ENCODE results near the gene ABHD8. TPM values are rescaled to one million over a fixed set of nuclear protein-coding genes. Genes with fewer than 3 reads are reported as not detected.

The ABHD8 gene
- 4.7 and 7.6 TPM in 2 replicates for total RNA-seq

GRCh38 chr19:17303167-17303939 lies at the start of gene ABHD8:
TSS of gene ABHD8 (minus strand) at chr19:17303425. CDS start at chr19:17301616, 1,809 bp downstream.

GRCh38 chr19:17336872-17337674 lies 33.8 kb upstream of the ABHD8 start, which contains the start of gene GTPBP3:
TSS of gene GTPBP3 (plus strand) at chr19:17337553. CDS start at chr19:17337612, 59 bp downstream.

GRCh38 chr19:17334414-17335409 lies 31.5 kb upstream of the ABHD8 start, which contains the start of gene ANO8:
TSS of gene ANO8 (minus strand) at chr19:17334855. CDS start at chr19:17334670, 185 bp downstream.

GRCh38 chr19:17309198-17309964 lies 6.2 kb upstream of the ABHD8 start, which contains the start of gene DDA1:
TSS of gene DDA1 (plus strand) at chr19:17309563. CDS start at chr19:17309655, 92 bp downstream.

GRCh38 chr19:17305517-17306284 lies 2.5 kb upstream of the ABHD8 start, which contains the start of gene MRPL34:
TSS of gene MRPL34 (plus strand) at chr19:17305872. CDS start at chr19:17305893, 21 bp downstream.

GRCh38 chr19:17281391-17282304 lies 21.6 kb downstream of the ABHD8 start, which contains the start of gene ANKLE1:
TSS of gene ANKLE1 (plus strand) at chr19:17281901. CDS start at chr19:17281921, 20 bp downstream.

GRCh38 chr19:17266975-17267788 lies 36.0 kb downstream of the ABHD8 start, which contains the start of gene BABAM1:
TSS of gene BABAM1 (plus strand) at chr19:17267443. CDS start at chr19:17268807, 1,364 bp downstream.

GRCh38 chr19:17264641-17264979 lies 38.6 kb downstream of the ABHD8 start, which contains the start of gene USHBP1:
TSS of gene USHBP1 (minus strand) at chr19:17264745. CDS start at chr19:17264299, 446 bp downstream.

GRCh38 chr19:17245535-17245984 lies 57.7 kb downstream of the ABHD8 start, which contains the start of gene NR2F6:
TSS of gene NR2F6 (minus strand) at chr19:17245919. CDS start at chr19:17245220, 699 bp downstream.

Other genes with a start within 250 kb of the ABHD8 start
- gene HAUS8, start 228.0 kb downstream of the ABHD8 start, total RNA-seq, result 1.6 and 1.9 TPM in 2 replicates
- gene MYO9B, start 227.6 kb downstream of the ABHD8 start, total RNA-seq, result 24.0 and 24.8 TPM in 2 replicates
- 14.0 and 15.2 TPM in 2 replicates for gene USE1, start 88.1 kb downstream of the ABHD8 start, total RNA-seq
- gene OCEL1, start 77.2 kb downstream of the ABHD8 start, total RNA-seq, result 3.5 and 7.2 TPM in 2 replicates
- 26.0 and 27.7 TPM in 2 replicates for gene NR2F6, start 57.5 kb downstream of the ABHD8 start, total RNA-seq
- 33.1 and 37.3 TPM in 2 replicates for gene USHBP1, start 38.7 kb downstream of the ABHD8 start, total RNA-seq
- 57.4 and 70.9 TPM in 2 replicates for gene BABAM1, start 36.0 kb downstream of the ABHD8 start, total RNA-seq
- gene ANKLE1, start 21.5 kb downstream of the ABHD8 start, total RNA-seq, result 0.33 and 0.43 TPM in 2 replicates
- 34.4 and 37.2 TPM in 2 replicates for gene MRPL34, start 2.4 kb upstream of the ABHD8 start, total RNA-seq
- 19.7 and 26.3 TPM in 2 replicates for gene DDA1, start 6.1 kb upstream of the ABHD8 start, total RNA-seq
- gene ANO8, start 31.4 kb upstream of the ABHD8 start, total RNA-seq, result 2.2 TPM in 2 replicates
- 6.4 and 8.7 TPM in 2 replicates for gene GTPBP3, start 34.1 kb upstream of the ABHD8 start, total RNA-seq
- gene PLVAP, start 73.9 kb upstream of the ABHD8 start, total RNA-seq, result 15.4 and 63.3 TPM in 2 replicates
- gene CCDC194, start 90.8 kb upstream of the ABHD8 start, total RNA-seq, result not detected in 2 replicates
- gene BST2, start 102.2 kb upstream of the ABHD8 start, total RNA-seq, result 0.34 and 0.43 TPM in 2 replicates
- gene MVB12A, start 116.6 kb upstream of the ABHD8 start, total RNA-seq, result 32.3 and 37.5 TPM in 2 replicates
- gene TMEM221, start 145.2 kb upstream of the ABHD8 start, total RNA-seq, result 0.09 TPM in 1 of 2 replicates, not detected in the other
- gene NXNL1, start 157.5 kb upstream of the ABHD8 start, total RNA-seq, result not detected in 2 replicates
- gene SLC27A1, start 167.1 kb upstream of the ABHD8 start, total RNA-seq, result 18.3 and 23.0 TPM in 2 replicates
- gene PGLS, start 208.2 kb upstream of the ABHD8 start, total RNA-seq, result 38.8 and 40.9 TPM in 2 replicates